ENCODE results near the gene TEX22.

The TEX22 gene

DNA sequence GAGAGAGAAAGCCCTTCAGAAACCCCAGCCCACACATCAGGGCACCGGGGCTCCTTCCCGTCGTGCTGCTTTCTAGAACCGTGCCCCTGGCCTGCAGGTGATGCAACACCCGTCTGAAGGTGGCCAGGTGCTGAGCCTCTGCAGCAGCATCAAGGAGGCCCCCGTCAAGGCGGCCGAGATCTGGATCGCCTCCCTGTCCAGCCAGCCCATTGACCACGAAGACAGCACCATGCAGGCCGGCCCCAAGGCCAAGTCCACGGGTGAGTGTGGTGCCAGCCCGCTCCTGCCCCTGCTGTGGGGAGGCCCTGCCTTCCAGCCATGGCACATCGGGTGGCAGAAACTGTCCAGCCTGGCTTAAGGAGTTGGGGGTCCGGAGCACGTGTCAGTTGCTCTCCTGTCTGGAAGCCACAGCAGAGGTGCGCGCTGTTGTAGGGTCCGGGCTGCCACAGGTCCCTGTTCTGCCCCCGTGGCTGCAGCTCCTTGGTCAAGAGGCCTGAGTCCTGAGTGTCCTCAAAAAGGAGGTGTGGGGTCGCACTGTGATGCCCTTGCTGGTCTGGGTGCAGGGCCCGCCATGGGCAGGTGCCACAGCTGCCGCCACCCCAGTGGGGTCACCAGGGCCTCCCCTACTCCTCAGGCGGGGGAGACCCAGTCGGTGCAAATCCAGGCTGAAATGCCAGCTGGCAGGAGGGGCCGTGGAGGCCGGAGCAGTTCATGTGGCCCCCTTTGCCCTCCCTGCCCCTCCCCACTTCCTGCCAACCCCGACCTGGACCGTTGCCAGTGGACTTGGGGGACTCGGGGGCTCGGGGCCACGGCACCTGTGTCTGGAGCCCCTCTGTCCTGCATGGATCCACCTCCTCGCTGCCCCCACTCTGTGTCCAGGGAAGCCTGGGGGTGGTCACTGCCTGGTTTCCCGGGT lies 31.0 kb upstream of the TEX22 start:
- no peak for DNase-seq

DNA sequence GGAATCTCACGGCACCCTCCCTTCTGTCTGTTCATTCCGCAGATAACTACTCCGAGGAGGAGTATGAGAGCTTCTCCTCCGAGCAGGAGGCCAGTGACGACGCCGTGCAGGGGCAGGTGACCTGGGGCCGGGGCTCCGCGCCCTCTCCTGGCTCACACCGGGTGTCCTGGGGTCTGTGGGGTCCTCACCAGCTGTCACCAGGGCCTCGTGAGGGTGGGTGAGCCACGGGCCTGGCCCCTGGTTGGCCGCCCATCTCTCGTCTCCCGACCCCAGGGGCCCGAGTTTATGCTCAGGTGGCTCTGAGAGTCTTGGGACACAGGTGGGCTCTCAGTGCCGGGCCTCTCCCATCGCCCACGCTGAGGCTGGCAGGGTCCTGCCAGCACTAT lies 30.3 kb upstream of the TEX22 start:
- no peak for DNase-seq

DNA sequence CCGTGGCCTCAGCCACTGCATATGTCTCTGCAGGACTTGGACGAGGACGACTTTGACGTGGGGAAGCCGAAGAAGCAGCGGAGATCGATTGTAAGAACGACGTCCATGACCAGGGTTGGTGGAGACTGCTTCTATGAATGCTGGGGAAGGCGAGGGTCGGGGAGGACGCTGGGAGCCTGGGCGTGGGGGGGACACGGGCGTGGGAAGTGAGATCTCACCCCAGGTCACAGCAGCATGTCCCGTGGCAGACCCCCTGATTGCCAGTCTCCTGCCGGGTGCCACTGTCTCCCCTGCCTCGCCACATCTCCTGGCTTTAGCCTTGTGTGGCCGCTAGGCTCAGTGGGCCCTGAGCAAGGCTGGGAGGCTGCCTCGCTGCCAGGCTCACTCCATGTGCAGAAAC lies 29.9 kb upstream of the TEX22 start:
- no peak for DNase-seq

DNA sequence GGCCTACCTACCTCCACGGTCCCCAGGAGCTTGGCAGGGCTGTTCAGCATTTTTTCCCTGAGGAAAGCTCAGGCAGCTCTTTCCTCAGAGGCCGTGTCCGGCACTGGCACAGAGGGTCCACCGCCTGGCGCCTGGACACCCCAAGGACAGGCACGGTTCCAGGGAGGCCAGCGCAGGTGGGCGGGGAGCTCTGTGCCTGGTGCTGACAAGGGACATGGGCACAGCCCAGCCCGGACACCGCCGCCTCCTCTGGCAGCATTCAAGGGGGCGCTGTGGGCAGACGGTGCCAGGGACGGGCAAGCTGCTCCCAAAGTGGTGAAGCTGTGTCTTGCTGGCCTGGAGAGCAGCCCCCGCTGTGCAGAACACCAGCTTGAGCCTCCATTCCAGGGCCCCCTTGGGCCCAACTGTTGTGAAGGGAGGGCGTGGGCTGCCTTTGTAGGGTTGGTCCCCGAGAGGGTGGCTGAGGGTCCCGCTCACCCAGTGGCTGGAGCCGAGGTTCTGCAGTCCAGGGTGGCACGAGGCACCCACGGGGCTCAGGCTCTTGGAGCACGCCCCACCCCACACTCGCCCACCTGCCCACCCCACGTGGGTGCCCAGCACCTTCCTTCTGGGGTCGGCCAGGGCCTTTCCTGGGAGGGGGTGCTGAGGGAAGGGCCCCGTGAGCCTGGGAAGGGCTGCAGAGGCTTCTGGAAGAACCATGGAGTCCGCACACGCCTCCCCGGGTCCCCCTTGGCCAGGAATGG lies 29.3 kb upstream of the TEX22 start:
- DNase-seq: no peak

DNA sequence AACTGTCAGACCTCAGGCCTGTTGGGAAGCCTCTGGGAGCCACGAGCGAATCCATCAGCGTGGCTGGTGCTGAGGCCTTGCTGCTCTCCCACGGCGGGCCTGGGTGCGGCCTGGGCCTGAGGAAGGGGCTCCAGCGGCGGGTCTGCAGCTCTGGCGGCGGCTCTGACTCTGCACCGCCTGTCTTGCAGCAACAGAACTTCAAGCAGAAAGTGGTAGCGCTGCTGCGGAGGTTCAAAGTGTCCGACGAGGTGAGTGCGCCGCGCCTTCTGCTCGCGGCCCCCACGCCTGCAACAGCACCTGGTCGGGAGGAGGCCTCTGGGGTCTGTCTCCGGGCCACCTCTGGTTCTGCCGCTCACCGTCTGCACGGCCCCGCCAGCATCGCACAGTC lies 28.7 kb upstream of the TEX22 start:
- no peak for DNase-seq

DNA sequence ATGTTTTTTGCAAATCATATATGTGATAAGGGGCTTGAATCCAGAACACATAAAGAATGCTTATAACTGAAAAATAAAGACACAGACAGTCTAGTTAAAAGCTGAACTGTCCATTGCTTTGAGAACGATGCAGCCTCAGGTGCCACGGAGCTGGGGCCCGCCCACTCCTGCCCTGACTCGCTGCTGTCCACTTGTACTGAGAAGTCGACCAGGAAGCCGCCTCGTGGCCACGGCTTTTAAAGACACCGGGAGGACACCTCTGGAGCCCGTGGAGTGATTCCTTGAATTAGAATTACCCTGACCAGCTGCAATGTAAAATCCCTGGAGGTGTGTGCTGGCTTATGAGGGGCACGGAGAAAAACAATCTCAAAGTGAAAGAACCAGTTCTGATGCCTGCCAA lies 23.9 kb upstream of the TEX22 start:
- DNase-seq: no peak

DNA sequence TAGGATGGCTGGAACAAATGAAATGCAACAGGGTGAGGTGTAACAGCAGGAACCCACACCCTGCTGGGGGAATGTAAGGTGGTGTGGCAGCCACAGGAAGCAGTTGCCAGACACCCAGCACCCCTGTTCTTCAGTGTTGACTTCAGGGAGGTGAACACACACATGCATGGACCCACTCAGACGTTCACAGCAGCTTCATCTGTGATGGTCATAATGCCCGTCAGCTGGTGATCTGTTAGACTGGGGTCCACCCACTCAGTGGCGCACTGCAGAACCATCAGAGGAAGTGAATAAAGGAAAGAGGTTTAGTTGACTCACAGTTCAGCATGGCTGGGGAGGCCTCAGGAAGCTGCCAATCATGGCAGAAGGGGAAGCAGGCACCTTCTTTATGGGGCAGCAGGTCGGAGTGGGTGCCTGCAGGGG lies 22.7 kb upstream of the TEX22 start:
- DNase-seq: no peak

DNA sequence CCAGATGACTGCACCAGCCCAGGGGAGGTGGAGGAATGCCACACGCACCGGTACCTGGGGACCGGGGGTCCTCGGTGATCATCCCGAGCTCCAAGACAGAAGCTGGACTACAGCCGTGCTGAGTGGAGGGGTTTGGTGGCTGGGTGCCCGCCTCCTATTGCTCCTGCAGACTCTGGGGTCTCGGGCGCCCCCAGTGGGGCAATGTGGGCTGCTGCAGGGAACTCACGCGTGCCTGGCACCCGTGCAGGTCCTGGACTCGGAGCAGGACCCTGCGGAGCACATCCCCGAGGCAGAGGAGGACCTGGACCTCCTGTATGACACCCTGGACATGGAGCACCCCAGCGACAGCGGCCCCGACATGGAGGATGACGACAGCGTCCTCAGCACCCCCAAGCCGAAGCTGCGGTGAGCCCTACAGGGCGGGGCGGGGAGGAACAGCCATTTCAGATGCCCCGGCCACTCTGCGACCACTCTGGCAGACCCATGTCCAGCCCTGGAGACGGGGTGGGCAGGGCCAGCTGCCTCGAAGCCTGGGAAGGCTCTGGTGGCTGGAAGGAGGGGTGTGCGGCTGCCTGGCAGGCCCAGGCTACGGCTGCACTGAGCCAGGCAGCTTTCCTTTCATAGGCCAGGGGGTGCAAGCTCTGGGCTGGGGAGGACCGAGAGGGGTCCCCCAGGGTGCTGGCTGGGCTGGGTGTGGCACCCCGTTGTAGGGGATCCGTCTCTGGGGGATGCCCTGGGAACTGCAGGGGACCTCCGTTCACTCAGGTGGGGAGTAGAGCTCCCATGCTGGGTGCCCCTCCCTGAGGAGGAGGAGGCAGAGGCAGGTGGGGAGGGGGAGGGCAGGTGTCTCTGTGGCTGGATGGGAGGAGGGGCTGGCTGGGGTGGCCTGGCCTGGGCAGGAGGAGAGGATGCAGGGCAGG lies 21.6 kb upstream of the TEX22 start:
- DNase-seq: no peak

DNA sequence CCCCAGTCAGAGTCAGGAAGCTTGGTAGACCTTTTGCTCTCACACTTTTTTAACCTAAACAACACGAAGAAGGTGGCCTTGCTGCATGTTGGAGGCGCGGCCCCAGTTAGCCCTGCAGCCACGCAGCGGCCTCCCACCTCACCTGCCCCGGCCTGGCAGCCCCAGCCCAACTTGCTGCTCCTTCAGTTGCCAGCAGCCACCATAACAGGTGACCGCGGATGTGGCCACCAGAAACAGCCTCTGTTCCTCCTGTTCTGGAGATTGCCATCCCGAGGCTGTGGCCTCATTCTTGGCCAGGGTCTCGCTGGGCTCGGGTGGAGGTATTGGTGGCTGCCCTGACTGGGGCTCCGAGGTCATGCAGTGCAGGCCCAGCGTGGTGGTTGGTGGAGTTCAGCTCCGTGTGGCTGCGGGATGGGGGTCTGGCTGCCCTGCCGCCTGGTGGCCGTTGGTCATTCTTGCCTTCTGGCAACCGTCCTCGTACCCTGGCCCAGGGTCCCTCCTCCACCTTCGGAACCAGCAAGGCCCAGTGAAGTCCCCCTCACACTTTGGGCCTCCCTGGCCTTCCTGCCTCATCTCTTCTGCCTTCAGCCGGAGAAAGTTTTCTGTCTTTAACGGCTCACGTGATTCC lies 20.7 kb upstream of the TEX22 start:
- DNase-seq: no peak

DNA sequence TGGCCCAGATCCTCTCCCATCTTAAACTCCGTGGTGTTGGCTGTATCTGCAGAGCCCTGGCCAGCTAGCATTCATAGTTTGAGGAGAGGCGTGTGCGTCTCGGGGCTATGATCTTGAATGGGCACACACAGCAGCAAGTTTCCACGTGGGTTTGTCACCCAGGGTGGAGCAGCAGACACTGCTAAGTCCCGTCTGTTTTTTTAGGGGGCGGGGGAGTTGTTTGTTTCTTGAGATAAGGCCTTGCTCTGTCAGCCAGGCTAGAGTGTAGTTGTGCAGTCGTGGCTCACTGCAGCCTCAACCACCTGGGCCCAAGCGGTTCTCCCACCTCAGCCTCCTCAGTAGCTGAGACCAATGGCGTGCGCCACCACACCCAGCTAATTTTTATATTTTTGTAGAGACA lies 20.1 kb upstream of the TEX22 start:
- DNase-seq: no peak

DNA sequence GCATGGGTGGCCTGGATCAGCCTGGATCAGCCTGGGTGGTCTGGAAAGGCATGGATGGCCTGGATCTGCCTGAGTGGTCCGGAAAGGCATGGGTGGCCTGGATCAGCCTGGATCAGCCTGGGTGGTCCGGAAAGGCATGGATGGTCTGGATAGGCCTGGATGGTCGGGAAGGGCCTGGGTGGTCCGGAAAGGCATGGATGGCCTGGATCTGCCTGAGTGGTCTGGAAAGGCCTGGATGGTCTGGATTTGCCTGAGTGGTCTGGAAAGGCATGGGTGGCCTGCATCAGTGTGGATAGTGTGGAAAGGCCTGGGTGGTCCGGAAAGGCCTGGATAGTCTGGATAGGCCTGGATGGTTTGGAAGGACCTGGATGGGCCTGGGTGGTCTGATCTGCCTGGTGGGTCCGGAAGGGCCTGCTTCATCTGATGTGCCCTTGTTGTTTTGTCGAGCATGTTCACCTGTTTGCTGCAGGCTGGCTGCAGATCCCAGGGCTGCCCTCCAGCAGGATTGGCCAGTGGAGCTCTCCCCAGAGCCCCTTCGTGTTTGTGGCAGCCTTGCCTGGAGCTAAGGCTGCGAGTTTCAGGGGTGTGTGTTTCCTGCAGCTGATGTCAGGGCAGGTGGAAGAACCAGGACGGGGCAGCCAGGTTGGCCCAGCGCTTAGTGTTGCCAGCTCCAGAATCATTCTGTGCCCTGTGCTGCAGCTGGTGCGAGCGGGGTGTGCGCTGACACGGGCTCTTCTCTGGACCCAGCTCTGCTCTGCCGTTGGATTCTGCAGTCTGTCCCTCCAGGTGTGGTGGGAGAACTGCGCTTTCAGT lies 19.3 kb upstream of the TEX22 start:
- no peak for DNase-seq

DNA sequence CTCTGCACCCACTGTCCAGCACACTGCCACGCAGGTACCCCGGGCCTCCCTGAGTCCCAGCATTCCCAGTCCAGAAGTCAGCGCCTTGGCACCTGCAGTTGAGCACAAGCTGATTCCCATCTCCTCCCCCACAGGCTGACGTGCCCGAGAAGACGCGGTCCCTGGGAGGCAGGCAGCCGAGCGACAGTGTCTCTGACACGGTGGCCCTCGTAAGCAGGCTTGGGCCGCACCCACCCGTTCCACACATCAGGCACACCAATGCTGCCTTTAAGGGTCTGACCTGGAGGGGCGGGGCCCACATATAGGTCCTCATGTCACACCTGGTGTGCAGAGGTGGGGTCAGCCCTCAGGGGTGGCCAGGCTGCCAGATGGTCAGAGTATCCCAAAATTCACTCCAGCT lies 18.4 kb upstream of the TEX22 start:
- no peak for DNase-seq

DNA sequence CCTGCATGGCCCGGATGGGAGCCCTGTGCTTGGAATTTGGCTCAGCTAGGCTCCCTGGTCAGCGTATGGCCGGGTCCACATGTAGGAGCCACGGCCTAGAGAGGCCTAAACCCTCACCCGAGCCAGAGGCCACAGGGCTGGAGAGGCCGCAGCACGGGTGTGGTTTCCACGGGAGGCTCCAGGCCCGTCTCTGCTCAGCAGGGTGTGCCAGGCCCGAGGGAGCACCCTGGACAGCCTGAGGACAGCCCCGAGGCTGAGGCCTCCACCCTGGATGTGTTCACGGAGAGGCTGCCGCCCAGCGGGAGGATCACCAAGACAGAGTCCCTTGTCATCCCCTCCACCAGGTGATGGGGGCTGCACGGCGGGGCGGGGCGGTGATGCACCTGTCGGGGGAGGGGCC lies 17.6 kb upstream of the TEX22 start:
- DNase-seq: no peak

DNA sequence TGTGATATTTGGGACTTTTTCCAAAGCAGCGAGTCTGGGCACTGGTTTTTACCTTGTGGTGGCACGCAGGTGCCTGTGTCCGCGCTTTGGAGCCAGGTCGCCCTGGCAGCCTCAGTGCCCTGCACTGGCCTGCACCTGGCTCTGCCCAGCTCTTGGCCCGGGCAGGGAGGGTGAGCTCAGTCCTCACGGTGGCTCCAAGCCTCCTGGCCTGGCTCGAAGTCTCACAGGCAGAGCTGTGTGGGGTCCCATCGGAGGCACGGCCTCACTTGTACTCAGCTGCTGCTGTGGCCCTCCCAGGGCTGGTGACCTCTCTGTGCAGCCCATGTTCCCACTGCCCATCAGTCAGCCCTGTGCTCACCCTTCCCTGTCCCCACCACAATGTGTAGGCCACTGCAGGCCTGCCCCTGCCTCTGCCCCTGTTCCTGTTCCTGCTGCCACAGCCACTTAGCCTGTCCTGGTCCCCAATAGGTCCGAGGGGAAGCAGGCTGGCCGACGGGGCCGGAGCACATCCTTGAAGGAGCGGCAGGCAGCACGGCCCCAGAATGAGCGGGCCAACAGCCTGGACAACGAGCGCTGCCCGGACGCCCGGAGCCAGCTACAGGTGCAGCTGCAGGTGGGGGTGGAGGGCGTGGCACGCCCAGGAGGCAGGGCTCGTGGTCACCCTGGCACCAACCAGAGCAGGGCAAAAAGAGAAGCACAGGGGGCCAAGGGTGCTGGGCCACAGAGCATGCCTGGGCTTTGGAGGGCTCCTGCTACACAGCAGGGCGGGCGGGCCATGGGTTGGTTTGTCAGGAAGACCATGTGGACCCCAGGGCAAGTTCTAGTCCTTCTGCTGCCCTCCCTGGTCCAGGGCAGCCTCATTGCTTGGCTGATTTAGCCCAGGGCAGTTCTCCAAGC lies 16.6 kb upstream of the TEX22 start:
- DNase-seq: no peak

DNA sequence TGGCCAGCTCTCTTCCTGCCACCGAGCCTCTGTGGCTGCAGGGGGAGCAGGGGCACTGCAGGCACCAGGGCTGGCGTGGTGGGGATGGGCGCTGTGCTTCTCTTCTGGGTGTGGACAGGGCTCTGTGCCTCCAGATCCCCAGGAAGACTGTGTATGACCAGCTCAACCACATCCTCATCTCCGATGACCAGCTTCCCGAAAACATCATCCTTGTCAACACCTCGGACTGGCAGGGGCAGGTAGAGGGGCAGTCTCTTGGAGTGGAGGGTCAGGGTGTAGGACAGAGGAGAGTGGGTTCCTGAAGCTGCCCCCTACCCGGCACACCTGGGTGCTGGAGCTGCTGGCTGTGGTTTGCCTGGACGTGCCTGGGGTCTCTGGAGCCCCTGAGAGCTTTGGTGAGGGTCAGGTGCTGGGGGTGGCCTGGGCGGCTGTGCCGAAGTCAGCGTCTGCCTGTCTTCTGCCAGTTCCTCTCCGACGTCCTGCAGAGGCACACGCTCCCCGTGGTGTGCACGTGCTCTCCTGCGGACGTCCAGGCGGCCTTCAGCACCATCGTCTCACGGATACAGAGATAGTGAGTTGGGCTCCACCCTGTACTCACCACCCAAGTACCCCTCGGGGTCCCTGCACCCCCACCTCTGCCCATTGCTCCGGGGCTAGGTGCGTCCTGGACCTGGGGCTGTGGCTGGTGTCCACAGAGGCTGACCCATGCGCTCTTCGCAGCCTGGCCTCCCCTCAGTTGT lies 15.8 kb upstream of the TEX22 start:
- DNase-seq: no peak

DNA sequence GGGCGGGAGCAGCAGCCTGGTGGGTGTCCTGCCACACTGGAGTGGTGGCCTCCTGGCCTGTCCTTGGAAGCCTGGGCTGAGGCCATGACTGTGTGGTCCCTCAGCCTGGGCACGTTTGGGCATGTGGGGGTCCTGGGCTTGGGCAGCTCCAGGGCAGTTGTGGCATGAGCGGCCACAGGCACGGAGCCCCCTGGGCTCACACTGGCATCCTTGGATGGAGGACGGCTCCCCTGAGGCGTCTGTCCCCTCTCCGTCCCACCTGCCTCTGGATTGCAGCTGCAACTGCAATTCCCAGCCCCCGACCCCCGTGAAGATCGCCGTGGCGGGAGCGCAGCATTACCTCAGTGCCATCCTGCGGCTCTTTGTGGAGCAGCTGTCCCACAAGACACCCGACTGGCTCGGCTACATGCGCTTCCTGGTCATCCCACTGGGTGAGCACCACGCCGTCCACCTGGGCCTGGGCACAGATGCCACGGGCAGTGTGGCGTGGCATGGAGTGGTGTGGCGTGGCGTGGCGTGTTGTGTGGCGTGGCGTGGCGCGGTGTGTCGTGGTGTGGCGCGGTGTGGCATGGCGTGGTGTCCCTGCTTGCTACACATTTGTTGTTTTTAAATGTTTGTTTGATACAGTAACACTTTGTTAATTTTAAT lies 15.1 kb upstream of the TEX22 start:
- DNase-seq: no peak

DNA sequence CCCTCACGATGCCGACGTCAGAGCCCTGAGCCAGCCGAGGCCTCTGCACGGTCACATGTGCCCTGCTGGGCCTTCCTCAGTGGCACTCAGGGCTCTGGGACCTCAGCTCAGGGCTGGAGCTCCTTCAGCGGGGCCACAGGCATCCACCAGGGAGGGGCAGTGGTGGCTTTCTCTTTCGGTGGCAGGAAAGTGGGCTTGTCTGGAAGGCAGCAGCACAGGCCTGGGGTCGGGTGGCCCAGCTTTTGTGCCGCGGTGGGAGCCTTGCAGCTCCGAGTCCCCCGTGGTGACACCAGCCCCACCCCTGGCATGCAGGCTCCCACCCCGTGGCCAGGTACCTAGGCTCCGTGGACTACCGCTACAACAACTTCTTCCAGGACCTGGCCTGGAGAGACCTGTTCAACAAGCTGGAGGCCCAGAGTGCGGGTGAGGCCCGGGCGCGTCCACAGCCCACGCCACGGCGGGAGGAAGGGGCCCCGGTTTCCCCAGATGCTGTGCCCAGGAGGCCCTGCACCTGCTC lies 14.2 kb upstream of the TEX22 start:
- no peak for DNase-seq

DNA sequence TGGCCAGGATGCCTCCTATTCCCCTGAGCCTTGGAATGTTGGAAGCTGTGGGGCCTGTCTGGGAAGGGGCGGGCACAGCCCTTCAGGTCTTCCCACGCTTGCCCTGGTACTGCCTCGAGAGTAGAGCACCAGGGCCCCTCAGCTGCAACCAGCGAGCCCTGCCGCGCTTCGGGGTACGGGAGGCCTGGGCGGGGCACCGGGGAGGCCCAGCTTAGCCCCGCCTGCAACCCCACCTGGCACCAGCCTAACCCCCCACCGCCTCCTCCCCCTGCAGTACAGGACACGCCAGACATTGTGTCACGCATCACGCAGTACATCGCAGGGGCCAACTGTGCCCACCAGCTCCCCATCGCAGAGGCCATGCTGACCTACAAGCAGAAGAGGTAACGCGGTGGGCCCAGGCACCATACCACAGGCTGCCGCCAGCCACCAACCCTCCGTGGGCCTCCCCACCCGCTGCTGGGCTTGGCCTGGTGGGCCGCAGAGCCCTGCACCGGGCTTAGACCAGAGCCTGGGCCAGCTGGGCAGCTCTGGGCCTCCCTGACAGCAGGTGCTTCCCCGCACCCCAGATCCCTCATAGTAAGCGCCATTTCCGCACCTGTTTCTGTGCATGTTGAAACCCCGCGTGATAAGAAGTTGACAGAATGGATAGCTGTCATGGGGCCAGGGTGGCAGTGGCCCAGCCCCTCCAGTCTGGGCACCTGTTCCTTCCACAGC lies 13.6 kb upstream of the TEX22 start:
- no peak for DNase-seq

DNA sequence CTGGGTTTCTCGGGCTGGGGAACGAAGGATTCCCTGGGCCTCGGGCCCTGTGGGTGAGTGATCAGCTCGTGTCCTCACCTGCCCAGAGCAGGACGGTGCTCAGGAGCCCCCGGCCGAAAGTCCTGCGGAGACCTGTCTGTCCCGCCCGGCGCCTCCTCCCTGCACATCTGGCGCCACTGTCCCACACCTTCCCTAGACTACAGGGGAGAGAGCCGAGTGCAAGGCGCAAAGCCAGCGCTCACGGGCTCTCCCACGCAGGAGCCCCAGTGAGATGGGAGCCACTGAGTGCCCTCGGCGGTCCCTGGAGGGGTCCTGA lies 13.1 kb upstream of the TEX22 start:
- DNase-seq: no peak
